WTC11 (cell line): ENCODE measurements around the gene TMEM207.

Experiments
- ATF1 ChIP-seq: sonication (generic); formaldehyde crosslinking; IDR thresholded peaks from 2 replicates; pipeline ENCODE4 v1.8.1; 2023; ENCODE audit warnings: mild to moderate bottlenecking, moderate library complexity, missing genetic modification reagents
- ATF3 ChIP-seq: sonication (generic); formaldehyde crosslinking; conservative IDR thresholded peaks from 2 replicates; pipeline ENCODE4 v1.8.1; 2022; ENCODE audit warnings: mild to moderate bottlenecking, missing genetic modification reagents
- ATF6 ChIP-seq: sonication (generic); formaldehyde crosslinking; IDR thresholded peaks from 2 replicates; pipeline ENCODE4 v1.8.1; 2023; ENCODE audit warnings: mild to moderate bottlenecking, missing genetic modification reagents
- CBFB ChIP-seq: sonication (generic); formaldehyde crosslinking; IDR thresholded peaks from 2 replicates; pipeline ENCODE4 v1.8.1; 2022; ENCODE audit warnings: mild to moderate bottlenecking, low read depth, missing genetic modification reagents
- CREB1 ChIP-seq: sonication (generic); formaldehyde crosslinking; IDR thresholded peaks from 2 replicates; pipeline ENCODE4 v1.8.0; 2023; ENCODE audit warnings: mild to moderate bottlenecking, missing genetic modification reagents
- CTCF ChIP-seq: fragments of 200-600 bp; IDR thresholded peaks from 2 replicates; pipeline ENCODE4 v1.8.0; 2022; ENCODE audit warnings: antibody characterized with exemption
- E2F5 ChIP-seq: sonication (generic); formaldehyde crosslinking; IDR thresholded peaks from 2 replicates; pipeline ENCODE4 v1.8.1; 2022; ENCODE audit warnings: mild to moderate bottlenecking, moderate library complexity, missing genetic modification reagents
- MYBL2 ChIP-seq: sonication (generic); formaldehyde crosslinking; IDR thresholded peaks from 2 replicates; pipeline ENCODE4 v1.8.1; 2023; ENCODE audit warnings: mild to moderate bottlenecking, moderate library complexity, missing genetic modification reagents
- NFE2L1 ChIP-seq: sonication (generic); formaldehyde crosslinking; IDR thresholded peaks from 2 replicates; pipeline ENCODE4 v1.8.1; 2023; ENCODE audit warnings: missing genetic modification reagents
- NR1H2 ChIP-seq: sonication (generic); formaldehyde crosslinking; IDR thresholded peaks from 2 replicates; pipeline ENCODE4 v1.9.0; 2021; ENCODE audit warnings: mild to moderate bottlenecking, moderate library complexity, missing genetic modification reagents
- NR2C2 ChIP-seq: sonication (generic); formaldehyde crosslinking; IDR thresholded peaks from 2 replicates; pipeline ENCODE4 v1.8.0; 2022; ENCODE audit warnings: mild to moderate bottlenecking, missing genetic modification reagents
- ZNF121 ChIP-seq: sonication (generic); formaldehyde crosslinking; IDR thresholded peaks from 2 replicates; pipeline ENCODE4 v1.8.0; 2023; ENCODE audit warnings: missing genetic modification reagents
- ZNF232 ChIP-seq: sonication (generic); formaldehyde crosslinking; IDR thresholded peaks from 2 replicates; pipeline ENCODE4 v1.8.0; 2022; ENCODE audit warnings: mild to moderate bottlenecking, missing genetic modification reagents
- TF ChIP-seq, protein P1 (sequence below): sonication (generic); formaldehyde crosslinking; IDR thresholded peaks from 2 replicates; pipeline ENCODE4 v1.8.0; 2023; ENCODE audit warnings: missing genetic modification reagents

- TF ChIP-seq, protein P1, sequence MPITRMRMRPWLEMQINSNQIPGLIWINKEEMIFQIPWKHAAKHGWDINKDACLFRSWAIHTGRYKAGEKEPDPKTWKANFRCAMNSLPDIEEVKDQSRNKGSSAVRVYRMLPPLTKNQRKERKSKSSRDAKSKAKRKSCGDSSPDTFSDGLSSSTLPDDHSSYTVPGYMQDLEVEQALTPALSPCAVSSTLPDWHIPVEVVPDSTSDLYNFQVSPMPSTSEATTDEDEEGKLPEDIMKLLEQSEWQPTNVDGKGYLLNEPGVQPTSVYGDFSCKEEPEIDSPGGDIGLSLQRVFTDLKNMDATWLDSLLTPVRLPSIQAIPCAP (CRISPR knock-in tag) = no peak
- TF ChIP-seq ATF6 (CRISPR knock-in tag) (no peak), ATF3 (no peak), CTCF (no peak), ATF1 (CRISPR knock-in tag) (no peak), ZNF232 (CRISPR knock-in tag) (no peak), CREB1 (CRISPR knock-in tag) (no peak), ZNF121 (CRISPR knock-in tag) (no peak), NR2C2 (no peak), NR1H2 (CRISPR knock-in tag) (no peak), MYBL2 (no peak), NFE2L1 (CRISPR knock-in tag) (no peak), E2F5 (CRISPR knock-in tag) (no peak), CBFB (CRISPR knock-in tag) (no peak)
These were observed 18.8 kb downstream of the TMEM207 start for GRCh38 chr3:190430906-190431305.
